T-helper 2 cell treated with Interferon-gamma antibody and Interleukin-4, amounts not matched to agents 5 μg/mL and 100 μg/mL, for 36 hours (primary cell): Measurements from ENCODE around the gene LDHD.
"Not testable (repeated sequence)": the region's sequence is repeated elsewhere in the genome, so short reads cannot be mapped to it uniquely, and the experiment has no call there.

Experiments
- DNase-seq: peaks from one replicate; pipeline ENCODE4 v3.0.0; 2021; ENCODE audit warnings: low spot score
- H3K27ac Mint-ChIP-seq: one replicate; pipeline ENCODE4 v1.8.0; 2021; ENCODE audit warnings: mild to moderate bottlenecking, mixed read lengths
- H3K27me3 Mint-ChIP-seq: one replicate; pipeline ENCODE4 v1.8.0; 2021; ENCODE audit warnings: low read depth, mixed read lengths
- H3K36me3 Mint-ChIP-seq: one replicate; pipeline ENCODE4 v1.8.0; 2021; ENCODE audit warnings: low read depth, mixed read lengths
- H3K4me1 Mint-ChIP-seq: one replicate; pipeline ENCODE4 v1.8.0; 2021; ENCODE audit warnings: low read depth, mixed read lengths
- H3K4me3 Mint-ChIP-seq: one replicate; pipeline ENCODE4 v1.8.0; 2022; ENCODE audit warnings: mild to moderate bottlenecking, moderate library complexity, mixed read lengths
- H3K9me3 Mint-ChIP-seq: one replicate; pipeline ENCODE4 v1.8.0; 2021; ENCODE audit warnings: mixed read lengths

LDHD gene

DNA sequence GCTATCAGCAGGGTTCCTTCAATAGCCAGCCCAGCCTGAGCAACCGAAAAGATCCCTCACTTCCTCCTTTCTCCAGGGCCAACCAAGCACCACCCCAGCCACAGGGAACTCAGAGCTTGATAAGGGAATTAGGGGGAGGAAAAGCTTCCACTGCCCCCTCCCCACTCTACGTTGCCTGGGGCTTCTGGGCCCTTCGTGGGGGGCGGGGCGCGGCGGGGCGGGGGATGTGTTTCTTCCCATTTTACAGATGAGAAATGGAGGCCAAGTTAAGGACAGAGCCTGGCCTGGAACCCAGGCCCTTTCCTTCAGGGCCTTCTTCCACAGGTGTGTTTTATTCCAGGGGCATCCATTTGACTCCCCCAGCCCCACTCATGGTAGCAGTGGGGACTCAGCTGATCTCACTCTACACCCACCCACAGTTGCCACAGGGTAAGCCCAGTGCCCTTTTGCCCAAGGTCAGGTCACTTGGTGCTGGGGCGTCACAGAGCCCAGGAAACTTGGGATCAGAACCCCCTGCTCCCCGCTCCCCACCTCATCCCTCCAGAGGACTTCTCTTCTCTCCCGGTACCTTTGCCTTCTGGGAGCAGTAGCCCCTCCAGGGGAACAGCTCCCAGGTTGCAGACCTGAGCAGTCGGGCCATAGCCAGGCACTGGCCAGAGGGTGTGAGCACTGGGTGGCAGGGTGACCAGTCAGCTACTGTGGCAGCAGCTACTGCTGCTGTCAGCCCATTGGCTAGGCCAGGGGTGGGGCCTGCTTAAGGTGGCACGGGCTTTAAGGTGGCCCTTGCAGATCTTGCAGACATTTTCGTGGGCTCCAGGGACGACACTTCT lies at the start of gene LDHD:
Gene LDHD (minus strand): TSS at position 700 of the 830 bp plus-strand sequence. CDS start 60 bp downstream, at position 640.
- peaks cover 3% of the 10 kb centered on the region for H3K27me3 Mint-ChIP-seq
- H3K9me3 Mint-ChIP-seq, result peaks cover 9% of the 10 kb centered on the region
- DNase-seq, result no peak
- H3K36me3 Mint-ChIP-seq, result no peaks in the 10 kb centered on the region
- peak within 1 kb of the TSS; percentile 43 for H3K4me3 Mint-ChIP-seq
- H3K27ac Mint-ChIP-seq, result no peak within 1 kb of the TSS
- peaks cover 5% of the 10 kb centered on the region for H3K4me1 Mint-ChIP-seq

DNA sequence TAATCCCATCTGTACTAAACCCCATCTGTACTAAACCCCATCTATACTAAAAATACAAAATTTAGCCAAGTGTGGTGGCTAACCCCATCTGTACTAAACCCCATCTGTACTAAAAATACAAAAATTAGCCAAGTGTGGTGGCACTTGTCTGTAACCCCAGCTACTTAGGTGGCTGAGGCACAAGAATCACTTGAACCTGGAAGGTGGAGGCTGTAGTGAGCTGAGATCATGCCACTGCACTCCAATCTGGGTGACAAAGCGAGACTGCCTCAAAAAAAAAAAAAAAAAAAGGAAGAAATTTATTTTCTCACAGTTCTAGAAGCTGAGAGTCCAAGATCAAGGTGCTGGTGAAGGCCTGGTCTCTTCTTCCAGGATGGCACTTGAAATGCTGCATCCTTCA lies 43.8 kb upstream of the LDHD start:
- peaks cover 35% of the 10 kb centered on the region for H3K9me3 Mint-ChIP-seq
- DNase-seq, result no peak
- peaks cover 66% of the 10 kb centered on the region for H3K36me3 Mint-ChIP-seq
- H3K27ac Mint-ChIP-seq, result no peak overlapping the region
- no peak overlapping the region for H3K4me3 Mint-ChIP-seq
- H3K27me3 Mint-ChIP-seq, result no peaks in the 10 kb centered on the region
- no peaks in the 10 kb centered on the region for H3K4me1 Mint-ChIP-seq

DNA sequence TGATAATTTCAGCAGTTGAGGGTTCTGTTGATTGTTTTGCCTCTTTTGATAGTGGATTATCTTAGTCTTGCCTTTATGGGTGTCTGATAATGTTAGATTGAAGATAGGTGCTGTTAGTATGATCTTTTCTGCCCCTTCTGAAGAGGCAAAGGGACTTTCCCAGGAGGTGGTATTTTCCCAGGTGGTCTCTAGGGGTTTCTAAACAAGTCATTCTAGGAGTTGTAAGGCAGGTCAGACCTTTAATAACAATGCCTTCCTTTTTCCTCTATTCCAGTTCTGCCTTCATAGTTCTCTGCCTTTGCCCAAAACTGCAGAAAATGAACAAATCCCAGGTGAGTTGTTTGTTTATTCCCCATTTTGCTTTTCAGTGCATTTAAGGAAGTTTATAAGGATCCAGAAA lies 36.1 kb upstream of the LDHD start:
- H3K4me3 Mint-ChIP-seq, result no peak overlapping the region
- peaks cover 58% of the 10 kb centered on the region for H3K36me3 Mint-ChIP-seq
- DNase-seq, result no peak
- H3K4me1 Mint-ChIP-seq, result peaks cover 10% of the 10 kb centered on the region
- no peaks in the 10 kb centered on the region for H3K27me3 Mint-ChIP-seq
- H3K27ac Mint-ChIP-seq, result no peak overlapping the region
- H3K9me3 Mint-ChIP-seq, result peaks cover 32% of the 10 kb centered on the region

DNA sequence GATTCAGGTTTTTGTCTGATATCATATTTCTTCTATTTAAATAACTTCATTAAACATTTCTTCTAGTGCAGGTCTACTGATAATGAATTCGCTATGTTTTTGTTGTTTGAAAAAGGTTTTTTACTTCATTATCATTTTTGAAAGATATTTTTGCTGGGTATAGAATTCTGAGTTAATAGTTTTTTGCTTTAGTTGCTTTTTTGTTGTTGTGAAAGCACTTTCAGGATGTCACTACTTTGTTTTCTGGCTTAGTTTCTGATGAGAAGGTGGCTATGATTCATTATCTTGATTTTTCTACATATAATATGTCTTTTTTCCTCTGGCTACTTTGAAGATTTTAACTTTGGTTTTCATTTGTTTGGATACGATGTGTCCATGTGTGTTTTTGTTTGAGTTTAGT lies 35.2 kb upstream of the LDHD start:
- peaks cover 32% of the 10 kb centered on the region for H3K9me3 Mint-ChIP-seq
- no peak overlapping the region for H3K4me3 Mint-ChIP-seq
- H3K4me1 Mint-ChIP-seq, result peaks cover 12% of the 10 kb centered on the region
- no peak overlapping the region for H3K27ac Mint-ChIP-seq
- no peaks in the 10 kb centered on the region for H3K27me3 Mint-ChIP-seq
- no peak for DNase-seq
- peaks cover 49% of the 10 kb centered on the region for H3K36me3 Mint-ChIP-seq

DNA sequence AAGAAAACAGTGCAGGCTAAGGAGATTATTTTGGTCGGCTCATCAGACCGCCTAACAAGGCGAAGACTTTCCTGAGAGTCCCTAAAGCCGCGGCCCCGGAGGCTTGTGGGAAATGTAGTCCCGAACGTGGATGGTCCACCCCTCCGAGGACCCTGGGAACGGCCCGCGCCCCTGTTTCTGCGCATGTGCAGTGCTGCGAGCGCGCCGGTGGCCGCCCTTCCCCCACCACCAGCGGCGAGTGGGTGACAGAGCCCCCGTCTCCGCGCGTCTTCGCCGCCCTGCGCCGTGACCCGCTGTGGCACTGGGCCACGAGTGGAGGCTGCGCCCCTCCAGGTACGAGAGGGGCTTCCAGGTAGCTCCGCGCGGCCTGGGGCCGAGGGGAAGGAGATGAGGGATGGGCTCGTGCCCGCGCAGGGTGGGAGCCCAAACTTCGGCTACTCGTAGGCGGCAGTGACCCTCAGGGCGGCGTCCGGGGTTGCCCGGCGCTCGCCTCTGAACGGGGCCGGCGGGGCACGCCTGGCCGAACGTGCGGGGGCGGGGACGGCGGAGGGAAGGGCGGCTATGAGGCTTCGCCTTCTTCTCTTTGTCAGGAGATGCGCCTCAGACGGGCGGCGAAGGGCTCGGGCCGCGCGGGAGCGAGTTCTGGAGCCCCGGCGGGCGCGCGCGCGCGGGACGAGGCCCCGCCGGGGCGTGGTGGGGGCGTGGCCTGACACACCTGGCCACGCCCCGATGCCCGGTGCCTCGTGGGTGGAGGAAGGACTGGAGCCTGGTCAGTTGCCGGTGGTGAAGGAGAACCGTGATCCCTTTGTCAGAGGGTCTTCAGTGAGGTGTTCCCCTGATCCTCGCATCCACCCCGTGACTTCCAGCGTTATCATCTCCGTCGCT lies 32.0 kb upstream of the LDHD start, which contains the start of gene ZFP1:
Gene ZFP1 (plus strand): TSS at position 214 of the 885 bp plus-strand sequence. CDS start 4,428 bp downstream, outside the sequence.
- DNase-seq, result peak; percentile 93
- H3K36me3 Mint-ChIP-seq, result peaks cover 30% of the 10 kb centered on the region
- no peaks in the 10 kb centered on the region for H3K27me3 Mint-ChIP-seq
- peaks cover 12% of the 10 kb centered on the region for H3K4me1 Mint-ChIP-seq
- H3K4me3 Mint-ChIP-seq, result peak within 1 kb of the TSS; percentile 87
- H3K27ac Mint-ChIP-seq, result peak within 1 kb of the TSS; percentile 82
- peaks cover 29% of the 10 kb centered on the region for H3K9me3 Mint-ChIP-seq

DNA sequence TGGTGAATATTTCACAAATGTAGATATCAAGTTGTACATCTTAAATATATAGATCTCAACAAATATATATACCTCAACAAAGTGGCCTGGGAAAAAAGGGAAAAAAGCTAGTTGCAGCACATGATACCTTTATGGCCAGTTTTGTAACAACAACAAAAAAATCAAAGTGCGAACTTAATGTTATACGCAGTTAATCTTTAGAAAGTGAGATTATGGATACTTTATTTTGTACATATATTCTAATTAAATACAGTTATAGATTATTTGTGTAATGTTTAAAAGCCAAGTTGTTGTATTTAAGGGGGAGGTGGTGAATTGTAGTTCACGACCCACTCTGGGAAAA lies 31.4 kb upstream of the LDHD start:
- DNase-seq, result no peak
- peaks cover 25% of the 10 kb centered on the region for H3K9me3 Mint-ChIP-seq
- H3K27me3 Mint-ChIP-seq, result no peaks in the 10 kb centered on the region
- H3K36me3 Mint-ChIP-seq, result peaks cover 27% of the 10 kb centered on the region
- H3K27ac Mint-ChIP-seq, result no peak overlapping the region
- H3K4me1 Mint-ChIP-seq, result peaks cover 12% of the 10 kb centered on the region
- peak overlapping the region; percentile 87 for H3K4me3 Mint-ChIP-seq

DNA sequence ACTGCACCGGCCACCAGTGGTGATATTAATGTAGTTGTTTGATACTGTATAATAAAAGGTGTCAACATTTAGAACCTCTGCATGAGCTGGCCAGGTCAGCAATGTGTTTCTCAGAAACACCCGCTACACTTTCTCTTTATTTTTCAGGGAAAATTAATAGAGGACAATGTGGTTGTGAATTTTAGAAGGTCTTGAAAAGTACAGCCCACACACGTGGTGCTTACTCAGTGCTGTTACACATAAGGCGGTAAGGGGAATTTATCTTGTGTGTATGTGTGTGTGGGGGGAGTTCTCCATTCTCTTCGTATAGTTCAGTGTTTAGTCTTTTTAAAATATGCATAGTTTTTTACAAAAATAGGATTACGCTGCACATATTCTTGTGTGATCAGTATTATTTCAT lies 27.4 kb upstream of the LDHD start:
- Mint-ChIP-seq H3K27ac (no peak overlapping the region), H3K4me3 (no peak overlapping the region), H3K27me3 (no peaks in the 10 kb centered on the region), H3K9me3 (no peaks in the 10 kb centered on the region), H3K4me1 (peaks cover 3% of the 10 kb centered on the region), H3K36me3 (peaks cover 1% of the 10 kb centered on the region)
- no peak for DNase-seq

DNA sequence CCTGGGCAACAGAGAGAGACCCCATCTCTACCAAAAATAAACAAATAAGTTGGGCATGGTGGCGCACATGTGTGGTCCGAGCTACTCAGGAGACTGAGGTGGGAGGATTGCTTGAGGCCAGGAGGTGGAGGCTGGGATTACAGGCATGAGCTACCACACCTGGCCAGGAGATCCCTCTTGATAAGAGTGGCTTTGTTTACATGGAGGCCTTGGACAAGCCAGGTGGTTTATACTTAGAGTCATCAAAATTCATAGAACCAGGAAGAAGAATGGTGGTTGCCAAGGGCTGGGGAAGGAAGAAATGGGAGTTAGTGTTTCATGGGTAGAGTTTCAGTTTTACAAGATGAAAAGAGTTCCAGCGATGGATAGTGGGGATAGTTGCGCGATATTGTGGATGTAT lies 22.9 kb upstream of the LDHD start:
- Mint-ChIP-seq H3K4me3 (no peak overlapping the region), H3K27ac (no peak overlapping the region), H3K4me1 (peaks cover 3% of the 10 kb centered on the region), H3K9me3 (no peaks in the 10 kb centered on the region), H3K36me3 (no peaks in the 10 kb centered on the region), H3K27me3 (no peaks in the 10 kb centered on the region)
- DNase-seq, result no peak

DNA sequence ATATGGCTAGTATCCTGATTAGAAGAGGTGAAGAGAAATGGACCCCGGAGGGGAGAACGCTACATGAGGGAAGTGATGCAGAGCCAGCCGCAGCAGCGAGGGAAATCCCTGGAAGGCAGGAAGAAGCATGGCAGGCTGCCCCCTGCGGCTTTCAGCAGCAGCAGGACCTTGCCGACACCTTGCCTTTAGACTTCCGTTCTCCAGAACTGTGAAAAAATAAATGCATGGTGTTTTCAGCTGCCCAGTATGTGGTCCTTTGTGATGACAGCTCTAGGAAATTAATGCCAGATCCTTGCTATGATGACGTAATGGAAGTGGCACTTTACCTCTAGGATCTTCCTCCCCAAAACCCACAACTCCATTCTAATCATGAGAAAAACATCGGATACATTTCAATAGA lies 22.1 kb upstream of the LDHD start:
- H3K36me3 Mint-ChIP-seq, result no peaks in the 10 kb centered on the region
- no peak for DNase-seq
- no peak overlapping the region for H3K4me3 Mint-ChIP-seq
- H3K9me3 Mint-ChIP-seq, result no peaks in the 10 kb centered on the region
- no peak overlapping the region for H3K27ac Mint-ChIP-seq
- H3K27me3 Mint-ChIP-seq, result no peaks in the 10 kb centered on the region
- peaks cover 3% of the 10 kb centered on the region for H3K4me1 Mint-ChIP-seq

DNA sequence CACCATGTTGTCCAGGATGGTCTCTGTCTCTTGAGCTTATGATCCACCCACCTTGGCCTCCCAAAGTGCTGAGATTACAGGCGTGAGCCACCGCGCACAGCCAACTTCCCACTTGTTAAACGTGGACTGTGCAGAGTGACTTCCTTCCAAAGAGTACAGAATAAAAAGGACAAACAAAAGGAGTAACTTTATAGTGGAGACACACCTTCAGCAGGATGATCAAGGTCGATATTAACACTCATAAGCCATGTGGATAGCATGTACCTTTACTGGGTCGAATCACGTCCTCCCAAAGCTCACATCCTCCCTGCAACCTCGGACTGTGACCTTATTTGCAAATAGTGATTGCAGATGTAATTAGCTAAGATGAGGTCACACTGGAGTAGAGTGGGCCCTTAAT lies 21.7 kb upstream of the LDHD start:
- H3K27me3 Mint-ChIP-seq, result no peaks in the 10 kb centered on the region
- H3K9me3 Mint-ChIP-seq, result no peaks in the 10 kb centered on the region
- peaks cover 3% of the 10 kb centered on the region for H3K4me1 Mint-ChIP-seq
- H3K36me3 Mint-ChIP-seq, result no peaks in the 10 kb centered on the region
- no peak for DNase-seq
- H3K4me3 Mint-ChIP-seq, result no peak overlapping the region
- no peak overlapping the region for H3K27ac Mint-ChIP-seq

DNA sequence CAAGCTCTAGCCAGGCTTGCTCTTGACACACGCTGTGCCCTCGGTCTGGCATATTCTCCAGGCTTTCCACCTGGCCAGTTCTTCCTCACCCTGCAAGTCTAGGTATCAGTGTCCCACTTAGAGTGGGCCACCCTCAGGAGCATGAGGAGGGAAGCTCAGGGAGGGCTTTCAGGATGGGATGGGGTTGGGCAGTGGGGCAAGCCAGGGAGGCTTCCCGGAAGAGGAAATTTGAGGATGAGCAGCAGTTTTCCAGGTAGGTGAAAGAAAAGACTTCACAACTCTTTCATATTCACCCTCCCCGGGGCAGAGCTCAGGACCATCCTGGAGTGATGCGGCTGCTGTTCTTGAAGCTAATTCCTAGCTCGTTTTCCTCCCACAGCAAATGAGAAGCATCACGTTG lies 14.5 kb upstream of the LDHD start:
- no peak overlapping the region for H3K27ac Mint-ChIP-seq
- no peaks in the 10 kb centered on the region for H3K27me3 Mint-ChIP-seq
- H3K4me1 Mint-ChIP-seq, result peaks cover 5% of the 10 kb centered on the region
- no peak overlapping the region for H3K4me3 Mint-ChIP-seq
- no peak for DNase-seq
- H3K36me3 Mint-ChIP-seq, result no peaks in the 10 kb centered on the region
- peaks cover 11% of the 10 kb centered on the region for H3K9me3 Mint-ChIP-seq

DNA sequence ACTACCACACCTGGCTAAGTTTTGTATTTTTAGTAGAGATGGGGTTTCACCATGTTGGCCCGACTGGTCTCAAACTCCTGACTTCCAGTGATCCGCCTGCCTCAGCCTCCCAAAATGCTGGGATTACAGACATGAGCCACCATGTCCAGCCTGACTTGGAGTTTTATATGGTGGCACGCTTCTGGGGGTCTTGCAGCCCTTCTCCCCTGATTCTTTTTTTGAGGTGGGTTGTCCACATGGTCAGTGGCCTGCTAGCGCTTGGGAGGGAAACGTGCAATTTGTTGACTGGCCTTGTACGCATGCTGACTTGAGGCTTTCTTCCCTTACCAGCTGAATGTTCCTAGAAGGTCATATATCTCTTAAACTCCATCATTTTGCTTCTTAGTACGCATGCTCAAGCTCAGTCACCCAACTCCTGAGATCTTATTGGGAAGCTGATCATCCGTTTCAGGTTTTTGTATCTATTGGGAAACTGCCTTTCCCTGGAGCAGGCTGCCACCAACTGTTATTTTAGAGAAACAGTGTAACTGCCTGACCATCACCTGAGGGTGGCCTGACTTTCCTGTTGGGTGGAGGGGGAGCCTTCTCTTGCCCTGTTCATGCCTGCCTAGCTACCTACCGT lies 13.7 kb upstream of the LDHD start:
- no peak overlapping the region for H3K4me3 Mint-ChIP-seq
- no peak overlapping the region for H3K27ac Mint-ChIP-seq
- H3K9me3 Mint-ChIP-seq, result peaks cover 11% of the 10 kb centered on the region
- H3K27me3 Mint-ChIP-seq, result no peaks in the 10 kb centered on the region
- H3K36me3 Mint-ChIP-seq, result no peaks in the 10 kb centered on the region
- H3K4me1 Mint-ChIP-seq, result peaks cover 5% of the 10 kb centered on the region
- DNase-seq, result no peak

DNA sequence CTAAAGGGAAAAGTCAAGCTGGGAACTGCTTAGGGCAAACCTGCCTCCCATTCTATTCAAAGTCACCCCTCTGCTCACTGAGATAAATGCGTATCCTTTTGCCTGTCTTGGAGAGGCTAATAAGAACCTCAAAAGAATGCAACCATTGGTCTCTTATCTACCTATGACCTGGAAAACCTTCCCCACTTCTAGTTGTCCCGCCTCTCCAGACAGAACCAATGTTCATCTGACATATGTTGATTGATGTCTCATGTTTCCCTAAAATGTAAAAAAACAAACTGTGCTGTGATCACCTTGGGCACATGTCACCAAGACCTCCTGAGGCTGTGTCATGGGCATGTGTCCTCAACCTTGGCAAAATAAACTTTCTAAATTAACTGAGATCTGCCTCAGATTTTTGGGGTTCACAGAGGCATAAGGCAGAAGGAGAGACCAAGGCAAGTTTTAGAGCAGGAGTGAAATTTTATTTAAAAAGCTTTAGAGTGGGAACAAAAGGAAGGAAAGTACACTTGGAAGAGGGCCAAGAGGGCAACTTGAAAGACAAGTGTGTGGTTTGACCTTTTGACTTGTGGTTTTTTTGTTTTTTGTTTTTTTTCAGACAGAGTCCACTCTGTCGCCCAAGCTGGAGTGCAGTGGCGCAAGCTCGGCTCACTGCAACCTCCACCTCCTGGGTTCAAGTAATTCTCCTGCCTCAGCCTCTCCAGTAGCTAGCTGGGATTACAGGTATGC lies 13.0 kb upstream of the LDHD start:
- DNase-seq, H3K27ac Mint-ChIP-seq, H3K4me3 Mint-ChIP-seq, H3K36me3 Mint-ChIP-seq, H3K27me3 Mint-ChIP-seq, H3K4me1 Mint-ChIP-seq: not testable (repeated sequence)
- peaks cover 11% of the 10 kb centered on the region for H3K9me3 Mint-ChIP-seq
